ENCODE data around the gene SEC22C. TPM values are rescaled to one million over a fixed set of nuclear protein-coding genes. Genes with fewer than 3 reads are reported as not detected.

The SEC22C gene
- total and polyA plus RNA-seq, 2 experiments from 2014 or later = 21.9 to 48.3 TPM

GRCh38 chr3:42613462-42613861 lies 31.7 kb upstream of the SEC22C start:
- peak; percentile 55 for ATAC-seq
- Histone ChIP-seq H3K4me2 (no peak overlapping the region), H4K20me1 (replicated peaks; ENCODE audit: insufficient read depth) (peaks cover 55% of the 10 kb centered on the region), H3K27ac (ENCODE audit: low read depth) (peak overlapping the region; percentile 52; the same call in 1 of the 2 replicates), H3K9me2 (ENCODE audit: insufficient read depth) (no peaks in the 10 kb centered on the region), H2AFZ (no peak overlapping the region), H3F3A (replicated peaks; ENCODE audit: low read depth) (no peaks in the 10 kb centered on the region), H3K4me3 (no peak overlapping the region), H3K79me2 (replicated peaks; ENCODE audit: insufficient read depth) (peaks cover 94% of the 10 kb centered on the region), H3K4me1 (ENCODE audit: insufficient read depth) (no peaks in the 10 kb centered on the region), H3K27me3 (ENCODE audit: insufficient read depth) (no peaks in the 10 kb centered on the region), H3K36me3 (ENCODE audit: insufficient read depth) (no peaks in the 10 kb centered on the region)
- Mint-ChIP-seq H3K36me3 (ENCODE audit: low read depth) (peaks cover 17% of the 10 kb centered on the region; the same call in 2 of the 3 replicates), H3K27ac (peak overlapping the region; percentile 28; the same call in 1 of the 2 replicates), H3K27me3 (ENCODE audit: insufficient read depth, low read depth, poor library complexity) (no peaks in the 10 kb centered on the region), H3K4me3 (no peak overlapping the region), H3K9me3 (no peaks in the 10 kb centered on the region), H3K4me1 (peaks cover 9% of the 10 kb centered on the region; the same call in 2 of the 3 replicates)
- TF ChIP-seq CTCF (conservative IDR thresholded peaks at IDR 0.05; ENCODE audit: low read depth in 2 of 2) = peak in 1 of 2 experiments; percentile 69; a peak in 2 of 4 replicates
- no peak for TF ChIP-seq ZNF114 (CRISPR knock-in tag; IDR thresholded peaks at IDR 0.05)
- DNase-seq (ENCODE audit: low spot score) = peak; percentile 49

DNA sequence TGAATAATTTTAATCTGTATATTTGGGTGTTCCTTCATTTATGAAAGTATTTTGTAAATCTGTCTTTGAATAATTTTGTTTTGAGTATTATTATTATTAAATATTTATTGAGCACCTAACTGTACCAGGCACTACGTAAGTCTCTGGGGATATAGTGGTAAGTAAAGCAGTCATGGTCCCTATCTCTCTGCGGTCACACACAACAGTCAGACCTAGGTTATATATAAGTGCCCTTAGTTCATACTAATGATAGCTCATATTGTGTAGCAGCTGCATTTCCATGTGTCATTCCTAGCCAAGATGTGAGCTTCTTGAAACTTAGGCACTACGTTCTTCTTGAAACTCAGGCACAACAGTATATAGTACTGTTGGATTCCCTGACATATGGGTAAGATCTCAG lies 31.2 kb upstream of the SEC22C start:
- H3K27me3 Mint-ChIP-seq (ENCODE audit: insufficient read depth, low read depth, poor library complexity) = peaks cover 2% of the 10 kb centered on the region
- ATAC-seq = no peak
- Histone ChIP-seq H3K27ac (ENCODE audit: low read depth) (peak overlapping the region; percentile 52; the same call in 1 of the 2 replicates), H3K4me1 (ENCODE audit: insufficient read depth) (no peaks in the 10 kb centered on the region), H3K36me3 (ENCODE audit: insufficient read depth) (no peaks in the 10 kb centered on the region), H3K79me2 (replicated peaks; ENCODE audit: insufficient read depth) (peaks cover 99% of the 10 kb centered on the region), H4K20me1 (replicated peaks; ENCODE audit: insufficient read depth) (peaks cover 55% of the 10 kb centered on the region), H3F3A (replicated peaks; ENCODE audit: low read depth) (no peaks in the 10 kb centered on the region), H3K4me2 (no peak overlapping the region), H3K4me3 (no peak overlapping the region), H3K9me2 (ENCODE audit: insufficient read depth) (no peaks in the 10 kb centered on the region), H3K27me3 (ENCODE audit: insufficient read depth) (no peaks in the 10 kb centered on the region), H2AFZ (no peak overlapping the region)
- H3K9me3 Mint-ChIP-seq = no peaks in the 10 kb centered on the region
- DNase-seq (ENCODE audit: low spot score) = no peak
- H3K36me3 Mint-ChIP-seq (ENCODE audit: low read depth) = peaks cover 21% of the 10 kb centered on the region; the same call in 2 of the 3 replicates
- H3K4me1 Mint-ChIP-seq = peaks cover 9% of the 10 kb centered on the region; the same call in 2 of the 3 replicates
- H3K4me3 Mint-ChIP-seq = no peak overlapping the region
- TF ChIP-seq EZH2phosphoT487 (IDR thresholded peaks at IDR 0.05; ENCODE audit: unreplicated experiment) (no peak), ZNF114 (CRISPR knock-in tag; IDR thresholded peaks at IDR 0.05) (no peak), POLR2AphosphoS5 (IDR thresholded peaks at IDR 0.05; ENCODE audit: low read depth) (no peak), ZNF331 (CRISPR knock-in tag; IDR thresholded peaks at IDR 0.05; ENCODE audit: low read depth) (no peak), NANOG (IDR thresholded peaks at IDR 0.05; ENCODE audit: borderline replicate concordance) (no peak), STAT1 (IDR thresholded peaks at IDR 0.05; ENCODE audit: unreplicated experiment) (no peak)
- TF ChIP-seq, protein P1, sequence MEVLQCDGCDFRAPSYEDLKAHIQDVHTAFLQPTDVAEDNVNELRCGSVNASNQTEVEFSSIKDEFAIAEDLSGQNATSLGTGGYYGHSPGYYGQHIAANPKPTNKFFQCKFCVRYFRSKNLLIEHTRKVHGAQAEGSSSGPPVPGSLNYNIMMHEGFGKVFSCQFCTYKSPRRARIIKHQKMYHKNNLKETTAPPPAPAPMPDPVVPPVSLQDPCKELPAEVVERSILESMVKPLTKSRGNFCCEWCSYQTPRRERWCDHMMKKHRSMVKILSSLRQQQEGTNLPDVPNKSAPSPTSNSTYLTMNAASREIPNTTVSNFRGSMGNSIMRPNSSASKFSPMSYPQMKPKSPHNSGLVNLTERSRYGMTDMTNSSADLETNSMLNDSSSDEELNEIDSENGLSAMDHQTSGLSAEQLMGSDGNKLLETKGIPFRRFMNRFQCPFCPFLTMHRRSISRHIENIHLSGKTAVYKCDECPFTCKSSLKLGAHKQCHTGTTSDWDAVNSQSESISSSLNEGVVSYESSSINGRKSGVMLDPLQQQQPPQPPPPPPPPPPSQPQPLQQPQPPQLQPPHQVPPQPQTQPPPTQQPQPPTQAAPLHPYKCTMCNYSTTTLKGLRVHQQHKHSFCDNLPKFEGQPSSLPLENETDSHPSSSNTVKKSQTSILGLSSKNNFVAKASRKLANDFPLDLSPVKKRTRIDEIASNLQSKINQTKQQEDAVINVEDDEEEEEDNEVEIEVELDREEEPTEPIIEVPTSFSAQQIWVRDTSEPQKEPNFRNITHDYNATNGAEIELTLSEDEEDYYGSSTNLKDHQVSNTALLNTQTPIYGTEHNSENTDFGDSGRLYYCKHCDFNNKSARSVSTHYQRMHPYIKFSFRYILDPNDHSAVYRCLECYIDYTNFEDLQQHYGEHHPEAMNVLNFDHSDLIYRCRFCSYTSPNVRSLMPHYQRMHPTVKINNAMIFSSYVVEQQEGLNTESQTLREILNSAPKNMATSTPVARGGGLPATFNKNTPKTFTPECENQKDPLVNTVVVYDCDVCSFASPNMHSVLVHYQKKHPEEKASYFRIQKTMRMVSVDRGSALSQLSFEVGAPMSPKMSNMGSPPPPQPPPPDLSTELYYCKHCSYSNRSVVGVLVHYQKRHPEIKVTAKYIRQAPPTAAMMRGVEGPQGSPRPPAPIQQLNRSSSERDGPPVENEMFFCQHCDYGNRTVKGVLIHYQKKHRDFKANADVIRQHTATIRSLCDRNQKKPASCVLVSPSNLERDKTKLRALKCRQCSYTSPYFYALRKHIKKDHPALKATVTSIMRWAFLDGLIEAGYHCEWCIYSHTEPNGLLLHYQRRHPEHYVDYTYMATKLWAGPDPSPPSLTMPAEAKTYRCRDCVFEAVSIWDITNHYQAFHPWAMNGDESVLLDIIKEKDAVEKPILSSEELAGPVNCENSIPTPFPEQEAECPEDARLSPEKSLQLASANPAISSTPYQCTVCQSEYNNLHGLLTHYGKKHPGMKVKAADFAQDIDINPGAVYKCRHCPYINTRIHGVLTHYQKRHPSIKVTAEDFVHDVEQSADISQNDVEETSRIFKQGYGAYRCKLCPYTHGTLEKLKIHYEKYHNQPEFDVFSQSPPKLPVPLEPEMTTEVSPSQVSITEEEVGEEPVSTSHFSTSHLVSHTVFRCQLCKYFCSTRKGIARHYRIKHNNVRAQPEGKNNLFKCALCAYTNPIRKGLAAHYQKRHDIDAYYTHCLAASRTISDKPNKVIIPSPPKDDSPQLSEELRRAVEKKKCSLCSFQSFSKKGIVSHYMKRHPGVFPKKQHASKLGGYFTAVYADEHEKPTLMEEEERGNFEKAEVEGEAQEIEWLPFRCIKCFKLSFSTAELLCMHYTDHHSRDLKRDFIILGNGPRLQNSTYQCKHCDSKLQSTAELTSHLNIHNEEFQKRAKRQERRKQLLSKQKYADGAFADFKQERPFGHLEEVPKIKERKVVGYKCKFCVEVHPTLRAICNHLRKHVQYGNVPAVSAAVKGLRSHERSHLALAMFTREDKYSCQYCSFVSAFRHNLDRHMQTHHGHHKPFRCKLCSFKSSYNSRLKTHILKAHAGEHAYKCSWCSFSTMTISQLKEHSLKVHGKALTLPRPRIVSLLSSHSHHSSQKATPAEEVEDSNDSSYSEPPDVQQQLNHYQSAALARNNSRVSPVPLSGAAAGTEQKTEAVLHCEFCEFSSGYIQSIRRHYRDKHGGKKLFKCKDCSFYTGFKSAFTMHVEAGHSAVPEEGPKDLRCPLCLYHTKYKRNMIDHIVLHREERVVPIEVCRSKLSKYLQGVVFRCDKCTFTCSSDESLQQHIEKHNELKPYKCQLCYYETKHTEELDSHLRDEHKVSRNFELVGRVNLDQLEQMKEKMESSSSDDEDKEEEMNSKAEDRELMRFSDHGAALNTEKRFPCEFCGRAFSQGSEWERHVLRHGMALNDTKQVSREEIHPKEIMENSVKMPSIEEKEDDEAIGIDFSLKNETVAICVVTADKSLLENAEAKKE (CRISPR knock-in tag; IDR thresholded peaks at IDR 0.05) = no peak
- peak overlapping the region; percentile 28; the same call in 1 of the 2 replicates for H3K27ac Mint-ChIP-seq

Data from GM23338 (cell line).